ENCODE measurements around the gene CELA2B. TPM values are rescaled to one million over a fixed set of nuclear protein-coding genes. Genes with fewer than 3 reads are reported as not detected.
"Not testable (repeated sequence)": the region's sequence is repeated elsewhere in the genome, so short reads cannot be mapped to it uniquely, and the experiment has no call there.

Gene CELA2B
- polyA plus RNA-seq, 2 of the 4 experiments (the other 2 are of a cell fraction) = not detected

- DNase-seq (ENCODE audit: low read depth in 1 of 2, low spot score in 1 of 2) (no peak), FAIRE-seq (no peak), ATAC-seq (no peak)
- TF ChIP-seq ZFP36 (IDR thresholded peaks at IDR 0.05; ENCODE audit: borderline replicate concordance, partially characterized antibody) (no peak), MYC (IDR thresholded peaks at IDR 0.05; ENCODE audit: borderline replicate concordance, low read length) (no peak), HOXA7 (CRISPR knock-in tag; IDR thresholded peaks at IDR 0.05) (no peak), PBX3 (IDR thresholded peaks at IDR 0.05) (no peak), USF2 (IDR thresholded peaks at IDR 0.05) (no peak), MAFK (IDR thresholded peaks at IDR 0.05; ENCODE audit: partially characterized antibody) (no peak), CBX2 (IDR thresholded peaks at IDR 0.05; ENCODE audit: borderline replicate concordance, low read depth) (no peak), MAZ (IDR thresholded peaks at IDR 0.05; ENCODE audit: borderline replicate concordance, low read depth, low read length) (no peak), RARB (CRISPR knock-in tag; IDR thresholded peaks at IDR 0.05) (no peak), POLR2A (IDR thresholded peaks at IDR 0.05; ENCODE audit: low read length) (no peak), ATOH8 (CRISPR knock-in tag; IDR thresholded peaks at IDR 0.05; ENCODE audit: low read depth) (no peak), RAD21 (conservative IDR thresholded peaks at IDR 0.05 in 1 of 2, IDR thresholded peaks at IDR 0.05 in 1 of 2) (no peak), ELK1 (IDR thresholded peaks at IDR 0.05; ENCODE audit: low read depth, low read length) (no peak)
- Histone ChIP-seq H3K4me2 (no peak overlapping the region), H3K4me1 (no peaks in the 10 kb centered on the region), H3K27ac (no peak overlapping the region), H3K9me3 (no peaks in the 10 kb centered on the region; the same call in 2 of the 3 replicates), H3K4me3 (no peak overlapping the region)
- ChIA-PET POLR2A (no interaction called here), CTCF (no interaction called here)
Observed at GRCh38 chr1:15468145-15468544, 7.8 kb upstream of the CELA2B start.

GRCh38 chr1:15469361-15469760 lies 6.5 kb upstream of the CELA2B start:
- Histone ChIP-seq H3K4me1 (no peaks in the 10 kb centered on the region), H3K9me3 (no peaks in the 10 kb centered on the region; the same call in 2 of the 3 replicates), H3K4me3 (no peak overlapping the region), H3K27ac (no peak overlapping the region), H3K4me2 (no peak overlapping the region)
- ATAC-seq (no peak), FAIRE-seq (no peak), DNase-seq (ENCODE audit: low read depth in 1 of 2, low spot score in 1 of 2) (no peak)
- 30% methylated on average over 3 of the region's 3 CpGs for WGBS (ENCODE audit: missing lambda C conversion rate)
- POLR2A ChIA-PET = no interaction called here
- CTCF ChIA-PET = no interaction called here
- TF ChIP-seq ESRRA (IDR thresholded peaks at IDR 0.05; ENCODE audit: borderline replicate concordance, low read length) = no peak
- TF ChIP-seq FOXS1 (CRISPR knock-in tag; IDR thresholded peaks at IDR 0.05) = no peak
- TF ChIP-seq CBX2 (IDR thresholded peaks at IDR 0.05; ENCODE audit: borderline replicate concordance, low read depth) = no peak
- no peak for TF ChIP-seq EHF (CRISPR knock-in tag; IDR thresholded peaks at IDR 0.05)
- no peak for TF ChIP-seq NPAS2 (CRISPR knock-in tag; IDR thresholded peaks at IDR 0.05; ENCODE audit: borderline replicate concordance)
- TF ChIP-seq HOXB13 (CRISPR knock-in tag; IDR thresholded peaks at IDR 0.05; ENCODE audit: low read depth) = no peak
- TF ChIP-seq BCL3 (IDR thresholded peaks at IDR 0.05) = no peak
- no peak for TF ChIP-seq ZFP36 (IDR thresholded peaks at IDR 0.05; ENCODE audit: borderline replicate concordance, partially characterized antibody)

GRCh38 chr1:15469821-15470448 lies 6.0 kb upstream of the CELA2B start:
- ATAC-seq; H3K4me2 ChIP-seq; H3K27ac ChIP-seq; H3K4me1 ChIP-seq; H3K4me3 ChIP-seq; CTCF ChIA-PET; H3K9me3 ChIP-seq; FAIRE-seq; DNase-seq (ENCODE audit: low read depth in 1 of 2, low spot score in 1 of 2); POLR2A ChIA-PET: not testable (repeated sequence)
- WGBS (ENCODE audit: missing lambda C conversion rate) = 20% methylated on average over 1 of the region's 9 CpGs

GRCh38 chr1:15471067-15471466 lies 4.8 kb upstream of the CELA2B start:
- FAIRE-seq; ATAC-seq; DNase-seq (ENCODE audit: low read depth in 1 of 2, low spot score in 1 of 2); H3K4me2 ChIP-seq; POLR2A ChIA-PET; H3K4me3 ChIP-seq; H3K27ac ChIP-seq; H3K9me3 ChIP-seq; H3K4me1 ChIP-seq: not testable (repeated sequence)
- WGBS (ENCODE audit: missing lambda C conversion rate) = 57% methylated on average over 3 of the region's 5 CpGs
- CTCF ChIA-PET = interaction anchor here (1.7 kb wide), 1 partner anchor 11 kb away, joined by 5 read pairs; no protein-coding TSS in a partner anchor

- CTCF ChIA-PET = interaction anchor here (0.6 to 1.7 kb wide), 2 partner anchors 10 to 24 kb away, joined by 4 to 5 read pairs; no protein-coding TSS in a partner anchor
Observed at GRCh38 chr1:15471723-15472122, 4.2 kb upstream of the CELA2B start.

More at GRCh38 chr1:15471723-15472122, 4.2 kb upstream of the CELA2B start:
- H3K4me3 ChIP-seq; ATAC-seq; H3K4me1 ChIP-seq; H3K9me3 ChIP-seq; FAIRE-seq; H3K4me2 ChIP-seq; POLR2A ChIA-PET; DNase-seq (ENCODE audit: low read depth in 1 of 2, low spot score in 1 of 2); H3K27ac ChIP-seq: not testable (repeated sequence)
- WGBS (ENCODE audit: missing lambda C conversion rate) = 58% methylated on average over 6 of the region's 6 CpGs

Measured in A549 (cell line).